ENCODE results near the gene EXPH5. TPM values are rescaled to one million over a fixed set of nuclear protein-coding genes. Genes with fewer than 3 reads are reported as not detected.

Gene EXPH5
- total and polyA plus RNA-seq, 7 donors = 0.36 to 2.4 (median 0.55) TPM

GRCh38 chr11:108616549-108616948 lies 23.0 kb upstream of the EXPH5 start:
- H3K36me3 ChIP-seq = no peaks in the 10 kb centered on the region
- H3K27me3 ChIP-seq = no peaks in the 10 kb centered on the region
- H3K9me3 ChIP-seq = no peaks in the 10 kb centered on the region
- no peak for DNase-seq
- no peak overlapping the region for H3K27ac ChIP-seq
- no peaks in the 10 kb centered on the region for H3K4me1 ChIP-seq
- intact Hi-C loops (cut with DNase I) = no loop called here
- WGBS, 2 donors = 53 to 78% methylated on average over 3 of the region's 3 CpGs
- H3K4me3 ChIP-seq = no peak overlapping the region
- TF ChIP-seq POLR2A (IDR thresholded peaks at IDR 0.05) (no peak), EP300 (IDR thresholded peaks at IDR 0.05) (no peak), POLR2AphosphoS5 (IDR thresholded peaks at IDR 0.05) (no peak), CTCF (IDR thresholded peaks at IDR 0.05) (no peak)

- H3K27me3 ChIP-seq = no peaks in the 10 kb centered on the region
- H3K27ac ChIP-seq = no peak overlapping the region
- intact Hi-C loops (cut with DNase I) = no loop called here
- no peaks in the 10 kb centered on the region for H3K9me3 ChIP-seq
- no peak for DNase-seq
- no peaks in the 10 kb centered on the region for H3K36me3 ChIP-seq
- H3K4me1 ChIP-seq = no peaks in the 10 kb centered on the region
- no peak overlapping the region for H3K4me3 ChIP-seq
- 91 to 93% methylated on average over 3 of the region's 3 CpGs for WGBS, 2 donors
- TF ChIP-seq POLR2AphosphoS5 (IDR thresholded peaks at IDR 0.05) (no peak), POLR2A (IDR thresholded peaks at IDR 0.05) (no peak), CTCF (IDR thresholded peaks at IDR 0.05) (no peak), EP300 (IDR thresholded peaks at IDR 0.05) (no peak)
Observed at GRCh38 chr11:108614086-108614485, 20.5 kb upstream of the EXPH5 start.

GRCh38 chr11:108609682-108610081 lies 16.1 kb upstream of the EXPH5 start:
- H3K4me1 ChIP-seq = no peaks in the 10 kb centered on the region
- H3K4me3 ChIP-seq = no peak overlapping the region
- WGBS, 2 donors = 85 to 86% methylated on average over 5 of the region's 5 CpGs
- no peak for TF ChIP-seq POLR2A (IDR thresholded peaks at IDR 0.05)
- no peak for TF ChIP-seq POLR2AphosphoS5 (IDR thresholded peaks at IDR 0.05)
- TF ChIP-seq EP300 (IDR thresholded peaks at IDR 0.05) = no peak
- no peak for TF ChIP-seq CTCF (IDR thresholded peaks at IDR 0.05)
- intact Hi-C loops (cut with DNase I) = no loop called here
- H3K27me3 ChIP-seq = no peaks in the 10 kb centered on the region
- DNase-seq = no peak
- no peaks in the 10 kb centered on the region for H3K9me3 ChIP-seq
- H3K36me3 ChIP-seq = no peaks in the 10 kb centered on the region
- no peak overlapping the region for H3K27ac ChIP-seq

- no peak for DNase-seq
- H3K4me1 ChIP-seq = no peaks in the 10 kb centered on the region
- WGBS, 2 donors = 95 to 100% methylated on average over 1 of the region's 1 CpG
- no peaks in the 10 kb centered on the region for H3K27me3 ChIP-seq
- TF ChIP-seq POLR2AphosphoS5 (IDR thresholded peaks at IDR 0.05) = no peak
- no peak for TF ChIP-seq EP300 (IDR thresholded peaks at IDR 0.05)
- TF ChIP-seq CTCF (IDR thresholded peaks at IDR 0.05) = no peak
- TF ChIP-seq POLR2A (IDR thresholded peaks at IDR 0.05) = no peak
- no peak overlapping the region for H3K4me3 ChIP-seq
- H3K9me3 ChIP-seq = no peaks in the 10 kb centered on the region
- intact Hi-C loops (cut with DNase I) = no loop called here
- no peaks in the 10 kb centered on the region for H3K36me3 ChIP-seq
- no peak overlapping the region for H3K27ac ChIP-seq
Observed at GRCh38 chr11:108608548-108608947, 15.0 kb upstream of the EXPH5 start.

GRCh38 chr11:108606495-108607160 lies 13.1 kb upstream of the EXPH5 start:
- no peak for DNase-seq
- no peak overlapping the region for H3K27ac ChIP-seq
- no peak overlapping the region for H3K4me3 ChIP-seq
- 65 to 74% methylated on average over 3 of the region's 3 CpGs for WGBS, 2 donors
- no peaks in the 10 kb centered on the region for H3K4me1 ChIP-seq
- no peaks in the 10 kb centered on the region for H3K36me3 ChIP-seq
- intact Hi-C loops (cut with DNase I) = no loop called here
- H3K27me3 ChIP-seq = no peaks in the 10 kb centered on the region
- TF ChIP-seq CTCF (IDR thresholded peaks at IDR 0.05) (no peak), EP300 (IDR thresholded peaks at IDR 0.05) (no peak), POLR2A (IDR thresholded peaks at IDR 0.05) (no peak), POLR2AphosphoS5 (IDR thresholded peaks at IDR 0.05) (no peak)
- no peaks in the 10 kb centered on the region for H3K9me3 ChIP-seq

All from sigmoid colon (tissue), 7 donors.